GM21360 (cell line): ENCODE data around the gene ZNF214.
"Not testable (repeated sequence)": the region's sequence is repeated elsewhere in the genome, so short reads cannot be mapped to it uniquely, and the experiment has no call there.

Source experiments
- ATAC-seq: cut with Tn5 transposase; IDR thresholded peaks from one replicate; pipeline ENCODE4 v1.9.1; 2021; ENCODE audit warnings: mild to moderate bottlenecking, moderate library complexity; ENCODE audit not compliant: unreplicated experiment

The ZNF214 gene

DNA sequence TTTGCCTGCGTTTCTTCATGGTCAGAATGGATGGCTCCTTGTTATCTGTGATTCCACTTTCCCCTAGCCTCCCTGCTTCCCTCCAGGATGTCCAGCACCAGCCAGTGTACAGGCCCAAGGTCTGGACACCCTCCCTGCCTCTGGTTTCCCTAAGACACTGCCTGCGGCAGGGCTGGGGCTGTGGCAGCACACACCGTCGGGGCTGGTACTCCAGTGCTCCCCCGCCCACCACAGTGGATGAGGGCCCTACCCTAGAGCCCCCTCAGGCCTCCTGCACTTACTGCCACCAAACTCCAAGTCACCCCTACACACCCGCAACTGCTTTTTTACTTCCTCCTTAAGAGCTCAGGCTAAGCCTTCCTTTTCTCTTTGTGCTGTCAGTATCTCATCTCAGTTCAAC is 28.9 kb downstream of the ZNF214 start:
- no peak for ATAC-seq

DNA sequence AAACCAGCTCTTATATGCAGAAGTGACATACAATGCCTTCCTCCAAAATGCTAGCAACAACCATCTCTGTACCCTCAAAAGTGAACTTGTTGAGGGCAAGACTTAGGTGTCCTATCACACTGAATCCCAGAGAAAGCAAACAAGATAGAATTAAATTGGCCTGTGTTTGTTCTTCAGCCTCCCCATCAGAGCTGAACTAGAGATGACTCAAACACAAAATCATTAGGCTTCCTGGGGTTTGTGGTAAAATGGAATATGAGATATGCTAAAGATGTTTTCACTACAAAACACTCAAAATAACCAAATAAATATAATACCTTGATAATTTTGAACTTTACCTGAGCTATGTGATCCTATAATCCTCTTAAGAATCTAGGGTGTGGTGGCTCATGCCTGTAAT is 31.6 kb downstream of the ZNF214 start:
- ATAC-seq: no peak

DNA sequence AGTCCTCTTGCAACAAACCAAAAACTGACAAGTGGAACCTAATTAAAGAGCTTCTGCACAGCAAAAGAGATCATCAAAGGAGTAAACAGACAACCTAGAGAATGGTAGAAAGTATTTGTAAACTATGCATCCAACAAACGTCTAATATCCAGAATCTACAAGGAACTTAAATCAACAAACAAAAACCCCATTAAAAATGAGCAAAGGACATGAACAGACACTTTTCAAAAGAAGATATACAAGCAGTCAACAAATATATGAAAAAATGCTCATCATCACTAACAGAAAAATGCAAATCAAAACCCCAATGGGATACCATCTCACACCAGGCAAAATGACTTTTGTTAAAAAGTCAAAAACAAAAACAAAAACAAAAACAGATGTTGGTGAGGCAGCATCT is 33.7 kb downstream of the ZNF214 start:
- no peak for ATAC-seq

DNA sequence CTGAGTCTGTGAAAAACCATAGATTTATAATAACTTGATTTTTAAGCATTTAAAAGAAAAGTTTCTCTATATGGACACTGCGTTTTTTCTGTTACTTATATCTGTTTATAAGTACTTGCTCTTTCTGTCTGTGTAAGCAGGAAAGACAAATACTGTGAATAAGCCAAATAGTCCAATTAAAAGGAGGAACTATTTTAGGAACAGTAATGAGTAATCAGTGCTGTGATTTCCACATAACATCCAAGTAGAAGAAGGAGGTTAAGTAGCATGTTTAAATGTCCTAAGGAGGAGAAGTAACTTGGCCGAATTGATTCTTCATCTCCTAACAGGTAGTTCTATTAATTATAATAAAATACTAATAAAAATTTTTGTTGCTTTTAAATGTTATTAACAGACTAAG is 40.8 kb downstream of the ZNF214 start:
- no peak for ATAC-seq

DNA sequence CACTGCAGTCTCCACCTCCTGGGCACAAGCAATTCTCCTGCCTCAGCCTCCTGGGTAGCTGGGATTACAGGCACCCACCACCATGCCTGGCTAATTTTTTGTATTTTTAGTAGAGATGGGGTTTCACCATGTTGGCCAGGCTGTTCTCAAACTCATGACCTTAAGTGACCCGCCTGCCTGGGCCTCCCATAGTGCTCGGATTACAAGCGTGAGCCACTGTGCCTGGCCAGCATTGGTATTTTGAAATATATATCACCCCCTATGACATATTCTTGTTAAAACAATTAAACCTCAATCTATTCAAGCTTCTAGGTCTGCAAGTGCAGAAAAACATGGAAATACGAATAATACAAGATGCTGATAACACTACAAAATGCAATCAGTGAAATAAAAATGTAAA is 50.3 kb downstream of the ZNF214 start:
- ATAC-seq: not testable (repeated sequence)

DNA sequence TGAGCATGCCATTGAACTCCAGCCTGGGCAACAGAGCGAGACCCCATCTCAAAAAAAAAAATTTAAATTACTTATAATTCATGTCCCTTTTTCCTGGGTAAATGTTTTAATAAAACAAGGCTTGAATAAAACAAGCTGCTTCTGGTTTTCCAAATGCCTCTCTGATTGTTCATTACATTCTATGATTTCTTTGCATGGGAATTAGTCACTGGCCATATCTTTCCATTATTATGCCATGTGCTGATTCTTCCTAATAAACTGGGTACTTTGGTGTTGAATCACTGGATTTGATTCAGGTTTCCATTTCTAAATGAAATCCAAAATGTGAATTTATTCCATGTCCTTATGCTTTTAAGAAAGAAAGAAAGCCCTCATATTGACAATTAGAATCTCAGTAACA is 51.3 kb downstream of the ZNF214 start:
- ATAC-seq: no peak

DNA sequence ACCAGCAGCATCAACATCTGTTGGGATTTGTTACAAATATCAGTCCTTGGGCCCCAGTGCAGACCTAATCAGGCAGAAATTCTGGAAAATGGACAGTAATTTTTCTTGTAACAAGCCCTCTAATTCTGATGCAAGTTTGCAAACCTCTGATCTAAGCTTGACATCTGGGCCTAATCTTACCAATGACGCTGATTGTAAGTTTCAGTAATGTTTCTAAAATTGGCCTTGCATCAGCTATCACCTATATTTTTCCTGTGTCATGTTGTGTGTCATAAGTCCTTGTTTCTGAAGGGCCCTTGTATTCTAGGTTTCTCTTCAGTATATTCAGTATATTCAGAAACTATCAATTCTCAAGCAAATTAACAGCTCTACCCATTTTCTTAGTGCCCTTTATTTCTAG is 57.5 kb downstream of the ZNF214 start:
- peak; percentile 75 for ATAC-seq

DNA sequence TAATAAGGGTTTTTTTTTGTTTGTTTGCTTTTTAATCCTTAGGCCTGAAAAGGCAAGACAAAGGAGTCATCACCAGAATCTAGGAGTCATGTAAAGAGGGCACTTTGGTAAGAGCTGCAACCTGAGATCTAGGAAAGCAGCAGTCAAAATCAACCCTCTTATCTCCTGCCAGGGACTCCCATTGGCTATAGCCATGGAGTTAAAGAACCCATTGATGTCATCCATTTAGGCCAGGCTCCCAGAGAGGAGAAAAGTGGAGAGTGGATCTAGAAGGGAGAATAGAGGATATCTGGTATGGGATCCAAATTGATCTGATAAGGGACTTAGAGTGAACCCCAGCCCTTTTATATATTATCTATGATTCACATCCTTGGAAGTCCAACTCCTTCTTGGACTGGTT is 58.0 kb downstream of the ZNF214 start:
- ATAC-seq: no peak

DNA sequence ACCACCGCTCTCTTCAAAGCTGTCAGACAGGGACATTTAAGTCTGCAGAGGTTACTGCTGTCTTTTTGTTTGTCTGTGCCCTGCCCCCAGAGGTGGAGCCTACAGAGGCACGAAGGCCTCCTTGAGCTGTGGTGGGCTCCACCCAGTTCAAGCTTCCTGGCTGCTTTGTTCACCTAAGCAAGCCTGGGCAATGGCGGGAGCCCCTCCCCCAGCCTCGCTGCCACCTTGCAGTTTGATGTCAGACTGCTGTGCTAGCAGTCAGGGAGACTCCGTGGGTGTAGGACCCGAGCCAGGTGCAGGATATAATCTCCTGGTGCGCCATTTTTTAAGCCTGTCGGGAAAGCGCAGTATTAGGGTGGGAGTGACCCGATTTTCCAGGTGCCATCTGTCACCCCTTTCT is 65.9 kb downstream of the ZNF214 start:
- ATAC-seq: not testable (repeated sequence)
